ENCODE measurements around the gene ARMCX5.

ARMCX5 gene

DNA sequence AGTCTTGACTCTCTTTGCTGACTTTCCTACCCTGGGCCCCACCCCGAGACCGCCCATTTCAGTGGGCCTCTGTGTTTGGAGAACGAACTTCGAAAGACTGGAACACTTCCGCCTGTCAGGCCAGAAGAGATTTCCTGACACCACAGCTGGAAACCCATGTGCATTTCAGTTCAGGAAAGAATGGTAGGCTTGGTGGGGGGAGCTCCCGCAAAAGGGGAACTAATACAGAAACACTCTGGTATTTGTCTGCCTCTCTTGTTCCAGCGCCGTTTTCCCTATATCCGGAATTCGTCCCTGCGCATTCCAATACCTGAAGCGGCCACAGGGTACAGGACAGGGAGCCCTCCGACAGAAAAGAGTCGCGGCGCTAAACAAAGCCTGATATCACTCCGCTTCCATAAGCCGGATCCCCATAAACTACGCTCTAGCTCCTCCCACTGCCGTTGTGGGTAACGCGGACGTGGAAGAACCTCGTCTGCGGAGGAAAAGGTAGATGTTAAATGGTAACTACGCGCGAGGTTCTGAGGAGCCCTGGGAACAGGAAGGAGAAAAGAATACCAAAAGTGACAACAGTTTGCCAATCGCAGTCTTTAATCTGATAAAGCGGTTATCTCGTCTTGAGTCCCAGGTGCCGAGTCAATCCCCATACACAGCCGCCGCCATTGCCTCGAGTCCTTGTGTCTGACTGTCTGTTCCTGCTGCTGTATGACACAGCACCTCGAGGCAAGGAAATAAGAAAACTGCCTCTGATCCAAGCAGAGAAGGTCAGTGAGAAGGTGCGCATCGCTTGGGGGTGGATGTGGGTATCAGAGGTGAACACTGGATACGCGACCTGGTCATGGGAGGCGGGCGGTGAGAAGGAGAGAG is at the start of gene ARMCX5:
Gene ARMCX5 (plus strand): TSS at position 432 of the 867 bp plus-strand sequence. CDS start 2,627 bp downstream, outside the sequence.
- peak; percentile 70 for DNase-seq (ENCODE audit: low spot score)

DNA sequence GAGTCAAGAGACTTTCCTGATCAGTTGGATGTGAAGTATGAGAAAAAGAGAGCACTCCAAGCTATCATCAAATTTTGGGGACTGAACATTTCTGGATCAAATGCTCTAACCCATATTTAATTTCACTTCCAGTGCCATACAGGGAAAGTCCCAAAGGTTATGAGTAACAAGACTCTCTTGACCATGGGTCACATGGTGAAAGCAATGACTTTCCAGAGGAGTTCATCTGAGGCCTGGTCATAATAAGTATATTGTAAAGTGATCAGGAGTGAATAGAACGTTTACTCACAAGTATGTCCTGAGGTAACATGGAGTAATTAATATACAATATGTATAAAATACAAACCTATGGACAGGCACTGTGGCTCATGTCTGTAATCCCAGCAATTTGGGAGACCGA is 40.7 kb upstream of the ARMCX5 start:
- no peak for DNase-seq (ENCODE audit: low spot score)

DNA sequence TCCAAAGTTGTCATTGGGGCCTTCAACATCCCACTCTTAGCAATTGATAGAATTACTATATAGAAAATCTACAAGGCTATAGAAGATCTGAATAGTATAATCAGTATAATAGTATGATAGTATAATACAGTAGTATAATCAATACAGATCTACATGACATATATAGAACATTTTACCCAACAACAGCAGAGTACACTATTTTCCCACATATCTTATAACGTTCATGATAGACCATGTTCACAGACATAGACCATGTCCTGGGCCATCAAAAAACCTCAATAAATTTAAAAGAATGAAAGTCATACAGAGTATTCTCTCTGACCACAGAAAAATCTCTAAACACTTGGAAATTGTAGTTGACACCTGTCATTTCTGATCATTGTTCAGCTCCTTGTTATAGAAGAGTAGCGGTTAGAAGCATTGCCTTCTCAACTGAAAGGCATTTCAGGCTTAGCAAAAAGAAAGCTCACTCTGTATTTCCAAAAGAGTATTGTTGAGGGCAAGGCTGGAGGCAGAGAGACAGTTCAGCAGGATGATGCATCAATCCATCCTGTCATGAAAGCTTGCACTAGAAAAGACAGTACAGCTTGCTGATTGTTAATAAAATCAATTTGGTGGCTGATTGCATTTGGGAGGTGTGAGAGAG is 38.8 kb upstream of the ARMCX5 start:
- no peak for DNase-seq (ENCODE audit: low spot score)

DNA sequence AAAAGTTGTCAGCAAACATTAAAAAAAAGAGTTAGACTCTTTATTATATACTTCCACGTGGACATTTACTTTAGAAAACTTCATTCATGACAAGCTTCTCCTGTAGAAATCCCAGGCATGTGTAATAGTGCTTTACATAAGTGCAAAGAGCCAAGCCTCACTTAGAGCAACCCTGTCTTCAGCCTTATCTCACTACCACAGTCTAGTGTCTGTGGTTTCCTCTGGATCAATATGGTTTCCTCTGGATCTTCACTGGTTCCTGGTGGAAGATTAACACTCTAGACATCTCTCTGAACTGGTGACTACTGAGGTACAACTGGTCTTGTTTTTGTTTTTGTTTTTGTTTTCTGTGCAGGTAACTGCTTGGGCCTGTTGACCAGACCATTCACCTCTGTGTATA is 18.4 kb upstream of the ARMCX5 start:
- DNase-seq (ENCODE audit: low spot score) = no peak

DNA sequence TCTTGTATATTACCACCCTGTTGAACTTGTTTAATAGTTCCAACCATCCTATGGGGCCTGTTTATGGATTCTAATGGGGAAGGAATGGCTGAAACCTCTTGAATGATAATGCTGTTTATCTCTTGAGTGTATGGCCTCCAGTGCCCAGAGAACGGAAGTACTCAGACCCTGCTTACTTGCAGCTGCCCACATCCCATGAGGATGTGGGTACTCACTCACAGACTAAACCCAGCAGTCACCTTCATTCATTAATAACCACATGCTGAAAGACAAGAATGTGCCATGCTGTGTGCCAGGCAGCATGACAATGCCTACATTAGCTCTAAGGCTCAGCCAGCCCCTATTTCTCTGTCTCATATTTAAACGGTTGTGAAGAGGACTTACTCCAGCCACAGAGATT is 5.9 kb upstream of the ARMCX5 start:
- no peak for DNase-seq (ENCODE audit: low spot score)

DNA sequence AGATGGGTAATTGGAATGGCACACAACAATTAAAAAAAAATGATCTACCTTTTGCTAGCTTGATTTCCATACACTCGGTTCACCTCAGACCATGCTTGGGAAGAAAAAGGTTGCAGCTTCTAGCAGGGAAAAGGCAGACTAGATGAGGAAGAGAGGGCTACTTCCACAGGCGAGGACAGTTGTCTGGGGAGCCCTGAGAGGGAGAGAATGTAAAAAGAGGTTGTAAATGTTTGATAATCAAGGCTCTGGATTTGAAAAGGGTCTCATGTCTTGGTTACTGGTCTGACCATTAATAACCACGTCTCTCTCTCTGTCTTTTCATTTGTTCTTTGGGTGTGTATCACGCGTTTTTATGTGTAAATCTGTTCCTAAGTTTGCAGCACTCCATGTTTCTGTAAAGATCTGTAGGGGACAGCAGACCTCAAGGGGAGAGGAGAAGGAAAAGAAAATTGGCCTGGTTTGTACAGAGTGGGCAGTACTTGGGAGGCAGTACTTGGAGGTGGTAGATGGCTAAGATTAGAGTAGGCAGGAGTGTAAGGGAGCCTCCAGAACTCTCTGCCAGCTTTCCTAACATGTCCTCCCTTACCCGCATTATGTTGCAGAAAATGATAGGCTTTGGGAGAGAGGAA is 750 bp downstream of the ARMCX5 start:
- peak; percentile 3 for DNase-seq (ENCODE audit: low spot score)

DNA sequence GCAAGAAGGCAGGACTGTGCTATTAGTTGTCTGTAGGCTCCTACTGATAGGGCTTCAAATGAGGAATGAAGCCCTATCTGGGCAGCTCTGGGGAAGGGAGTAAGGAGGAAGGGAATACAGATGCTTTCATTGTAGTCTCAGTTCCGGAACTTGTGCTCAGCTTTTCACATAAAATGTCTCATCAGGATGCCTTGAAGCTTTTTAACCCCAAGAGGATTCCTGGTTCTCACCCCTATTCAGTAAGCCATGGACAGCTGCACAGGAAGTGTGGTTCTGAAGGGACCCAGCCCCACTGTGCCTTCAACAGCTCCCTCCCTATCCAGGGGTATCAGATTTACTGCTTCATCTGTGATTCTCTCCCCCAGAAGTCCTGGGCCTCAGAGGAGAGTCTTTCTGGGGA is 5.0 kb downstream of the ARMCX5 start:
- no peak for DNase-seq (ENCODE audit: low spot score)

DNA sequence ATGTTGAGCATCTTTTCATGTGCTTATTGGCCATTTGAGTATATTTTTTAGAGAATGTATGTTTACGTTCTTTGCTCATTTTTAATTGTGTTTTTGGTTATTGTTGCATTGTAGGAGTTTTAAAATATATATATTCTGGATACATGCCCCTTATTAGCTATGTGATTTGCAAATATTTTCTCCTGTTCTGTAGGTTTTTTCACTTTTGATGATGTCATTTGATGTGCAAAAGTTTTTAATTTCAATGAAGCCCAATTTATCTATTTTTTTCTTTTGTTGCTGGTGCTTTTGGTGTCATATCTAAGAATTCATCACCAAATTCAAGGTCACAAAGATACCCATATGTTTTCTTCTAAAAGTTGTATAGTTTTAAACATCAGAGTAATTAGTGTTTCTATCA is 6.8 kb downstream of the ARMCX5 start:
- no peak for DNase-seq (ENCODE audit: low spot score)

DNA sequence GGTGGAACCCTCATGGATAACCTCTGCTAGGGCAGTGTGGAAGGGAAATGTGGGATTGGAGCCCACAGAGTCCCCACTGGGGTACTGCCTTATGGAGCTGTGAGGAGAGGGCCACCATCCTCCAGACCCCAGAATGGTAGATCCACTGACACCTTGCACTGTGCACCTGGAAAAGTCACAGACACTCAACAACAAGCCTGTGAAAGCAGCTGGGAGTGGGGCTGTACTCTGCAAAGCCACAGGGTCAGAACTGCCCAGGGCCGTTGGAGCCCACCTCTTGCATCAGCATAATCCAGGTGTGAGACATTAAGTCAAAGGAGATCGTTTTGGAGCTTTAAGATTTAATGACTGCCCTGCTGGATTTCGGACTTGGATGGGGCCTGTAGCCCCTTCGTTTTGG is 11.6 kb downstream of the ARMCX5 start:
- no peak for DNase-seq (ENCODE audit: low spot score)

DNA sequence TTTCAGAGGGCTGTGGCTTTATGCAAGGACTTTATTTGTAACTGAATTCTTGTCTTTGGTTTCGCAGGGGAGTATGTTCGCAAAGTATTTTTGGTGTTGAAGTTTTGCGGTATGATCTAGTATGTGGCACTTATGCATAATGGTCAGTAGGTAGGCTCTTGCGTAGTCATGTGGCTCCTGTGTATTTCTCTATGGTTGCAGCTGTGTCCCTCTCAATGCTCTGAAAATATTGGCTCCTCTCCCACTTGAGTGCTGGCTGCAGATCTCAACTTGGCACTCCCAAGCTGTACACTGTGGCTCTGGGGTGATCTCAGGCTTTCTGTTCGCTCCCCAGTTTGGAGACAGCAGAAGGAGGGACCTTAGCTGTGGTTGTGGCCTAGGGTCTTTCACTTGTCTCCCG is 24.8 kb downstream of the ARMCX5 start:
- no peak for DNase-seq (ENCODE audit: low spot score)

DNA sequence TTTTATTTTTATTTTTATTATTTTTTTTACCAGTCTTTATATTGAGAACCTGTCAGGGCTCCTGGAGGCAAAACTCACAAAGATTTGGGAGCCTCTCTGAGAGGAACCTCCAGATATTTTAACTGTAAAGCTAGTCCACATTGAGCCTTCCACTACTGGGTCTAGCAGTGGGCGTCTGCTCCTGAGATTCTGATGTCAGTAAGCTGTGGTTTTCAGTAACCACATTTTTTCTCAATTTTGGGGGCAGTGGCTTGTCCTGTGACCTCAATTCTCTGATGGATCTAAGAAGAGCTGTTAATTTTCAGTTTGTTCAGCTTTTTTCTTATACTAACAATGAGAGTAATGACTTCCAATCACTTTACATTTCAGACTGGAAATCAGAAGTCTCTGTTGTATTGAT is 28.3 kb downstream of the ARMCX5 start:
- DNase-seq (ENCODE audit: low spot score) = no peak

DNA sequence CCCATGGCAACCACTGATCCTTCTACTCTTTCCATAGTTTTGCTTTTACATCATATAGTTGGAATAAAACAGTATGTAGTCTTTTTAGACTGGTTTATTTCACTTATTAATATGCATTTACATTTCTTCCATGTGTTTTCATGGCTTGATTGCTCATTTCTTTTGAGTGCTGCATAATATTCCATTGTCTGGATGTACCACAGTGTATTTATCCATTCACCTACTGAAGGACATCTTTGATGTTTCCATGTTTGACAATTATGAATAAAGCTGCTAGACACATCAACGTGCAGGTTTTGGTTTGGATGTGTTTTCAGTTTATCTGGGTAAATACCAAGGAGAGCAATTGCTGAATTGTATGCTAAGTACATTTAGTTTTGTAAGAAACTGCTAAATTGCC is 38.2 kb downstream of the ARMCX5 start:
- DNase-seq (ENCODE audit: low spot score) = no peak

DNA sequence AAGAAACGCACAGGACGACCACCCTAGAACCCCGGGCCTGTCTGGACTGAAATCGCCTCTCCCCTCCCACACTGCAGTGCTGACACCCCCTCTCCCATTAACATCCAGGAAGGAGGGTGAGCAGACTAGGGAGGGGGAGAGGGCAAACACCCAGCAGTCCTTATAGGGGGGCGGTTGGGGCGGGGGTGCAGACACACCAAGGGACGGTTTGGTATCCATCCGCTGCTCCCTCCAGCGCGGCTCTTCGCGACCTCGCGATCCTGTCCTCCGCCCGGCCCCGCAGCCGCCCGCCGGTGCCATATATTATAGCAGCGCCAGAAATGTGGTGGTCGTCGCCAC is 51.6 kb downstream of the ARMCX5 start:
- DNase-seq (ENCODE audit: low spot score) = no peak

DNA sequence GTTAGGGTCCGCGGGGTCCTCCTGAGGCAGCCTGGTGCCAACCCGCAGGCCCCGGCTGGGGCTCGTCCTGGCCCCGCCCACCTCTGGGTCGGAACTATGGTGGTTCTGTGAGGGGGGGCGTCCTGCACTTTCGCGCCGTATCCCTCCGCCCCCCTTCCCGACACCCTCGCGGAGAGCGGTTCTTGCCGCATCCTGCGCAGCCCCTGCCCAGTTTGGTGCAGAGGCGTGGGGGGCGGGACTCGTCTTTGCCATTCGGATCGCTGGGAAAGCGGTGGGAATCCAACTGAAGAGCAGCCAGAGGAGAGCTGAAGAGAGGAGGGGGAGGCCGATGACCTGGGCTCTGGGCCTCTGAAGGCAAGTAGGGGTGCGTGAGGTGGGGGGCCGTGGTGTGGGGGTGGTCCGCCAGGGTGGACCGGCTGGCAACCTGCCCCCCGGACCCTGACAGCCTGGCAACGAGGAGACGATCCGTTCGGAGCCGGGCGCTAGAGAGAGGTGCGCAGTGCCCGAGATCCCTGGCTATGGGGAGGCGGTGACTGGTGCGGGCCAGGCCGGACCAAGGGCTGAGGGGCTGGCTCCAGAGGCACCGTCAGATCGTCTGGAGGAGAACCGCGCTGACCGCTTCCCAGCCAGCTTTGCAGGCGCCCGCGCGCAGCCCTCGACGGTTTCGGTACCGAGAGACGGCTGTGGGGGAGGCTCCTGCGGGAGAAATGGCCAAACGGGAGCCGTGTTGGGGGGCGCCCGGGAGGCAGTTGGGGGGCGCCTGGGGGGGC is 52.1 kb downstream of the ARMCX5 start, which contains the start of gene GPRASP1:
Gene GPRASP1 (plus strand): TSS at position 242 of the 770 bp plus-strand sequence. CDS start 2,431 bp downstream, outside the sequence.
- no peak for DNase-seq (ENCODE audit: low spot score)

DNA sequence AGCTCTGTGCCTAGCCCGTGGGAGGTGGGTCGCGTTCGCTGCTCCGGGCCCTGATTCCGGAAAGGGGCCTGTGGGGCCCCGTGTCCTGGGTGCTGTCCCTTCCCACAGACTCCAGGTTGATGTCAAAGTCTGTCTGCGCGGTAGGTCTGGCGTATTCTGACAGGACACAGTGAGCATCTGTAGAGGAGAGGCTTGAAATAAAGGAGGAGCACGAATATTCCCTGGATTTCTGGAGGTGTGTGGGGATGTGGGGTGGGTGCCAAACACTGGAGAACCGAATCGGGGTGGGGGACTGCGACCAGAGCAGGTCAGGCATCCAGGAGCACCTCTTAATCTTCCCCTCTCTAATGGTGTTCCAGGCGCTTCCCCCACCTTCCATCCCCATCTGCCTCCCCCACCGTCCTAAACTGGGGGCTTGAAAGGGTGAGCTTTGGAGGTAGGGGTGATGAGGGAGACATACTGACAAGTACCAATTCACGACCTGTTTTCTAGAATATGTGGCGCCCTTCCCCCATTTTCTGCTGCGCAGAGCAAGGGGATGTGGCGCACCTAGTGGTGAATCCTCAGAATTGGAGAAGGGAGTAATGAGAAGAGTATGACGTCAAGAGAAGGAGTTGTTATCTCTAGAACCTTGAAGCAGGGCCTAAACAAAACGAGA is 52.8 kb downstream of the ARMCX5 start:
- peak; percentile 14 for DNase-seq (ENCODE audit: low spot score)
